DND-41 (cell line): ENCODE measurements around the gene OPN1MW.
"Not testable (repeated sequence)": the region's sequence is repeated elsewhere in the genome, so short reads cannot be mapped to it uniquely, and the experiment has no call there.

Experiments used
- EZH2 ChIP-seq: IDR thresholded peaks from 3 replicates; pipeline ENCODE4 v1.6.1; 2012; ENCODE audit warnings: borderline replicate concordance, low read depth, mild to moderate bottlenecking, moderate library complexity, low read length, inconsistent platforms; ENCODE audit not compliant: severe bottlenecking
- TF ChIP-seq, protein P1 (sequence below): IDR thresholded peaks from 2 replicates; pipeline ENCODE4 v1.5.1; 2012; ENCODE audit warnings: borderline replicate concordance, low read length, moderate library complexity, mild to moderate bottlenecking; ENCODE audit not compliant: poor library complexity, severe bottlenecking; ENCODE audit errors: extremely low read depth

DNA sequence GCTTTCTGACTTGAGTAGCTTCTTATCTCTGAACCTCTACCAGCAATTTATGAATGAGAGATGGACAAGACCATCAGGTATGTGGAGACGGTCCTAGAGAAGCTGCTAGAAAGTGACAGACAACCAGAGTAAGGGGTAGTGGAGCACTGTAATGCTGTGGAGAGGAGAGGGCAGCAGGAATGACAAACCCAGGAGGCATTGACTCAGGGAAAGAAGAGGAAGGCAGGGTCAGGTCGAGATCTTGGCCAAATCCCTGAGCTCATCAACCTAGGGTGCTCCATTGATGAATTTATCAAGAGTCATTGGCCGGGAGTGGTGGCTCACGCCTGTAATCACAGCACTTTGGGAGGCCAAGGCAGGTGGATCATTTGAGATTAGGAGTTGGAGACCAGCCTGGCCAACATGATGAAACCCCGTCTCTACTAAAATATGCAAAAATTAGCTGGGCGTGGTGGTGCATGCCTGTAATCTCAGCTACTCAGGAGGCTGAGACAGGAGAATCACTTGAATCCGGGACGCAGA is 57.6 kb downstream of the OPN1MW start:
- TF ChIP-seq, protein P1, sequence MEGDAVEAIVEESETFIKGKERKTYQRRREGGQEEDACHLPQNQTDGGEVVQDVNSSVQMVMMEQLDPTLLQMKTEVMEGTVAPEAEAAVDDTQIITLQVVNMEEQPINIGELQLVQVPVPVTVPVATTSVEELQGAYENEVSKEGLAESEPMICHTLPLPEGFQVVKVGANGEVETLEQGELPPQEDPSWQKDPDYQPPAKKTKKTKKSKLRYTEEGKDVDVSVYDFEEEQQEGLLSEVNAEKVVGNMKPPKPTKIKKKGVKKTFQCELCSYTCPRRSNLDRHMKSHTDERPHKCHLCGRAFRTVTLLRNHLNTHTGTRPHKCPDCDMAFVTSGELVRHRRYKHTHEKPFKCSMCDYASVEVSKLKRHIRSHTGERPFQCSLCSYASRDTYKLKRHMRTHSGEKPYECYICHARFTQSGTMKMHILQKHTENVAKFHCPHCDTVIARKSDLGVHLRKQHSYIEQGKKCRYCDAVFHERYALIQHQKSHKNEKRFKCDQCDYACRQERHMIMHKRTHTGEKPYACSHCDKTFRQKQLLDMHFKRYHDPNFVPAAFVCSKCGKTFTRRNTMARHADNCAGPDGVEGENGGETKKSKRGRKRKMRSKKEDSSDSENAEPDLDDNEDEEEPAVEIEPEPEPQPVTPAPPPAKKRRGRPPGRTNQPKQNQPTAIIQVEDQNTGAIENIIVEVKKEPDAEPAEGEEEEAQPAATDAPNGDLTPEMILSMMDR: not testable (repeated sequence)
- not testable (repeated sequence) for TF ChIP-seq EZH2
